MM.1S (cell line): ENCODE measurements around the gene SERPINB7.

Experiments used
- DNase-seq: peaks from one replicate; pipeline ENCODE4 v3.0.0-alpha.2; 2015
- H2AFZ ChIP-seq: fragments of 300-600 bp; sonication (generic); 2 replicates; pipeline ENCODE4 v1.6.0; 2016; ENCODE audit warnings: antibody characterized with exemption, low read length
- H3F3A ChIP-seq: fragments of 300-600 bp; sonication (generic); 2 replicates; pipeline ENCODE4 v1.6.1; 2016; ENCODE audit warnings: mild to moderate bottlenecking, antibody characterized with exemption, low read length, moderate library complexity, mixed read lengths; ENCODE audit not compliant: insufficient read depth
- H3K27ac ChIP-seq: fragments of 300-600 bp; sonication (generic); 2 replicates; pipeline ENCODE4 v1.5.1; 2016; ENCODE audit warnings: mild to moderate bottlenecking, low read length
- H3K27me3 ChIP-seq: fragments of 300-600 bp; sonication (generic); replicated peaks from 2 replicates; pipeline ENCODE4 v1.6.0; 2016; ENCODE audit warnings: low read length; ENCODE audit not compliant: insufficient read depth
- H3K36me3 ChIP-seq: fragments of 300-600 bp; sonication (generic); replicated peaks from 2 replicates; pipeline ENCODE4 v1.6.1; 2016; ENCODE audit warnings: mild to moderate bottlenecking, low read length, mixed read lengths; ENCODE audit not compliant: insufficient read depth
- H3K4me1 ChIP-seq: fragments of 300-600 bp; sonication (generic); 2 replicates; pipeline ENCODE4 v1.6.1; 2016; ENCODE audit warnings: low read length, mixed read lengths
- H3K4me2 ChIP-seq: fragments of 300-600 bp; sonication (generic); 2 replicates; pipeline ENCODE4 v1.6.0; 2016; ENCODE audit warnings: low read depth, low read length
- H3K4me3 ChIP-seq: fragments of 300-600 bp; sonication (generic); 2 replicates; pipeline ENCODE4 v1.5.1; 2016; ENCODE audit warnings: low read length, mixed read lengths
- H3K79me2 ChIP-seq: fragments of 300-600 bp; sonication (generic); 2 replicates; pipeline ENCODE4 v1.6.1; 2016; ENCODE audit warnings: mixed run types, low read length, mixed read lengths
- H3K9ac ChIP-seq: fragments of 300-600 bp; sonication (generic); 2 replicates; pipeline ENCODE4 v1.6.1; 2016; ENCODE audit warnings: low read length, mixed read lengths
- H3K9me2 ChIP-seq: fragments of 300-600 bp; sonication (generic); replicated peaks from 2 replicates; pipeline ENCODE4 v1.6.1; 2016; ENCODE audit warnings: mild to moderate bottlenecking, low read length, mixed read lengths; ENCODE audit not compliant: insufficient read depth
- H3K9me3 ChIP-seq: fragments of 300-600 bp; sonication (generic); replicated peaks from 2 replicates; pipeline ENCODE4 v1.6.1; 2016; ENCODE audit warnings: mild to moderate bottlenecking, low read length, mixed read lengths; ENCODE audit not compliant: insufficient read depth
- H4K20me1 ChIP-seq: fragments of 300-600 bp; sonication (generic); 2 replicates; pipeline ENCODE4 v1.6.1; 2016; ENCODE audit warnings: mild to moderate bottlenecking, low read length, moderate library complexity, mixed read lengths; ENCODE audit not compliant: insufficient read depth
- EZH2 ChIP-seq: fragments of 300-600 bp; sonication (generic); optimal IDR thresholded peaks from 2 replicates; pipeline ENCODE3; 2017; ENCODE audit warnings: low read depth, mild to moderate bottlenecking, antibody characterized with exemption, low read length, mixed read lengths
- EZH2phosphoT487 ChIP-seq: fragments of 300-600 bp; sonication (generic); IDR thresholded peaks from 2 replicates; pipeline ENCODE4 v1.6.1; 2018; ENCODE audit warnings: antibody characterized with exemption, low read length
- TF ChIP-seq, protein P1 (sequence below): fragments of 300-600 bp; sonication (generic); IDR thresholded peaks from 2 replicates; pipeline ENCODE4 v1.5.1; 2016; ENCODE audit warnings: antibody characterized with exemption, low read length, mixed read lengths

The SERPINB7 gene

DNA sequence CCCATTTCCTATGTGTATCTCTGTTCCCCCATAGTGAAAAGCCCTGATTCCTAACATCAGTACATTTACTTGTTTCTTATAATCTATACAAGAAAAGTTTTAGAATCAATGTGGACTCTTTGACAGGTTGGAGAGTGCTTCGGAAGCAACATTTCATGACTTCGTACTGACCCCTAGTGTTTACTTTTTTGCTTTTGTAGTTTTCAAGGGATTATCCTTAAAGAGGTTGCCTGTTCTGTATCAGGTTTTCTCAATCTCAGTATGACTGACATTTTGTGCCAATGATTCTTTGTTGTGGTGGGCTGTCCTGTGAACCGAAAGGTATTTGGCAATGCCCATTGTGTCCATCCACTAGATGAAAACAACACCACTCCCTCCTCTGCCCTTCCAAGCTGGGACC lies 69.0 kb downstream of the SERPINB7 start:
- Histone ChIP-seq H3K79me2 (no peaks in the 10 kb centered on the region), H3F3A (no peaks in the 10 kb centered on the region), H3K4me1 (peaks cover 10% of the 10 kb centered on the region), H3K9me2 (no peaks in the 10 kb centered on the region), H3K27me3 (no peaks in the 10 kb centered on the region), H3K9ac (no peak overlapping the region), H4K20me1 (no peaks in the 10 kb centered on the region), H2AFZ (no peak overlapping the region), H3K36me3 (no peaks in the 10 kb centered on the region), H3K4me2 (no peak overlapping the region), H3K9me3 (no peaks in the 10 kb centered on the region), H3K27ac (no peak overlapping the region), H3K4me3 (no peak overlapping the region)
- DNase-seq = peak; percentile 68
- no peak for TF ChIP-seq EZH2
- TF ChIP-seq, protein P1, sequence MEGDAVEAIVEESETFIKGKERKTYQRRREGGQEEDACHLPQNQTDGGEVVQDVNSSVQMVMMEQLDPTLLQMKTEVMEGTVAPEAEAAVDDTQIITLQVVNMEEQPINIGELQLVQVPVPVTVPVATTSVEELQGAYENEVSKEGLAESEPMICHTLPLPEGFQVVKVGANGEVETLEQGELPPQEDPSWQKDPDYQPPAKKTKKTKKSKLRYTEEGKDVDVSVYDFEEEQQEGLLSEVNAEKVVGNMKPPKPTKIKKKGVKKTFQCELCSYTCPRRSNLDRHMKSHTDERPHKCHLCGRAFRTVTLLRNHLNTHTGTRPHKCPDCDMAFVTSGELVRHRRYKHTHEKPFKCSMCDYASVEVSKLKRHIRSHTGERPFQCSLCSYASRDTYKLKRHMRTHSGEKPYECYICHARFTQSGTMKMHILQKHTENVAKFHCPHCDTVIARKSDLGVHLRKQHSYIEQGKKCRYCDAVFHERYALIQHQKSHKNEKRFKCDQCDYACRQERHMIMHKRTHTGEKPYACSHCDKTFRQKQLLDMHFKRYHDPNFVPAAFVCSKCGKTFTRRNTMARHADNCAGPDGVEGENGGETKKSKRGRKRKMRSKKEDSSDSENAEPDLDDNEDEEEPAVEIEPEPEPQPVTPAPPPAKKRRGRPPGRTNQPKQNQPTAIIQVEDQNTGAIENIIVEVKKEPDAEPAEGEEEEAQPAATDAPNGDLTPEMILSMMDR = peak; percentile 64
- TF ChIP-seq EZH2phosphoT487 = no peak

DNA sequence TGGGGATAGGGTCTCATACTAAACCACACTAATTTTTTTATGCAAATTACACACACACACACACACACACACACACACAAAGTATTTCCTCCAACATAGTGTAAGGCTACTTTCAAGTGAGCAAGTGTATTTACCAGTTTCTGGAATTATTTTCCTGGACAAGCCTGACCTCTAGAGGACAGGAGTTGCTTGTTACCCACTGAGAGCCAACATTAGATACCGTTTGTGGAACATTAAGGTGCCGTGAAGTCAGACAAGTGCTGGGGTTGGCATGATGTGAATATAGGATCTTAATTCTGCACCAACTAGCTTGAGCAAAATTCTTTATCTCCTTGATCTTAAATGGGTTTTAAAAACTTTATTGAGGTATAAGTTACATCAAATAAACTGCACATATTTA lies 72.9 kb downstream of the SERPINB7 start:
- Histone ChIP-seq H2AFZ (no peak overlapping the region), H3K4me2 (no peak overlapping the region), H3K27ac (no peak overlapping the region)

GRCh38 chr18:63850020-63850419 lies 74.8 kb downstream of the SERPINB7 start:
- H4K20me1 ChIP-seq = no peaks in the 10 kb centered on the region
- H3F3A ChIP-seq = no peaks in the 10 kb centered on the region
- H3K9ac ChIP-seq = no peak overlapping the region
- no peak overlapping the region for H3K4me2 ChIP-seq
- H3K9me2 ChIP-seq = no peaks in the 10 kb centered on the region
- H3K27ac ChIP-seq = no peak overlapping the region
- H3K4me3 ChIP-seq = no peak overlapping the region
- H3K9me3 ChIP-seq = no peaks in the 10 kb centered on the region
- H3K79me2 ChIP-seq = no peaks in the 10 kb centered on the region
- H3K4me1 ChIP-seq = no peaks in the 10 kb centered on the region
- no peak overlapping the region for H2AFZ ChIP-seq
- H3K36me3 ChIP-seq = no peaks in the 10 kb centered on the region
- peak; percentile 50 for DNase-seq
- no peaks in the 10 kb centered on the region for H3K27me3 ChIP-seq
- TF ChIP-seq EZH2phosphoT487 (no peak), EZH2 (no peak)
- TF ChIP-seq, protein P1 = peak; percentile 53

More for the DNA sequence above, 72.9 kb downstream of the SERPINB7 start:
- H3K27me3 ChIP-seq = no peaks in the 10 kb centered on the region
- H3K9me3 ChIP-seq = no peaks in the 10 kb centered on the region
- no peak overlapping the region for H3K9ac ChIP-seq
- H3K36me3 ChIP-seq = no peaks in the 10 kb centered on the region
- H3K4me3 ChIP-seq = no peak overlapping the region
- TF ChIP-seq, protein P1 = peak; percentile 64
- TF ChIP-seq EZH2phosphoT487 = no peak
- TF ChIP-seq EZH2 = no peak
- peak; percentile 74 for DNase-seq
- no peaks in the 10 kb centered on the region for H3K79me2 ChIP-seq
- H4K20me1 ChIP-seq = no peaks in the 10 kb centered on the region
- no peaks in the 10 kb centered on the region for H3K9me2 ChIP-seq
- H3F3A ChIP-seq = no peaks in the 10 kb centered on the region
- H3K4me1 ChIP-seq = no peaks in the 10 kb centered on the region
